NT2/D1 (cell line): Measurements from ENCODE around the gene KRT9.

ENCODE experiments used
- DNase-seq: peaks from one replicate; pipeline ENCODE4 v3.0.0-alpha.2; 2011; ENCODE audit warnings: low read depth, low spot score
- H3K27me3 ChIP-seq: 2 replicates; pipeline ENCODE4 v1.6.0; 2011; ENCODE audit warnings: mild to moderate bottlenecking; ENCODE audit not compliant: insufficient read length, insufficient read depth
- H3K36me3 ChIP-seq: 2 replicates; pipeline ENCODE4 v1.6.1; 2011; ENCODE audit warnings: mild to moderate bottlenecking, low read length, mixed read lengths; ENCODE audit not compliant: insufficient read depth, insufficient read length
- H3K4me1 ChIP-seq: 2 replicates; pipeline ENCODE4 v1.5.1; 2011; ENCODE audit not compliant: insufficient read depth, insufficient read length
- H3K4me3 ChIP-seq: 2 replicates; pipeline ENCODE4 v1.5.1; 2011; ENCODE audit warnings: low read depth; ENCODE audit not compliant: insufficient read length
- H3K9ac ChIP-seq: 2 replicates; pipeline ENCODE4 v1.6.0; 2011; ENCODE audit warnings: low read depth; ENCODE audit not compliant: insufficient read length
- H3K9me3 ChIP-seq: 2 replicates; pipeline ENCODE4 v1.5.1; 2011; ENCODE audit warnings: mild to moderate bottlenecking, low read length; ENCODE audit not compliant: insufficient read depth
- SUZ12 ChIP-seq: IDR thresholded peaks from 2 replicates; pipeline ENCODE4 v1.6.1; 2011; ENCODE audit not compliant: insufficient read length, insufficient read depth; ENCODE audit errors: extremely low read depth
- YY1 ChIP-seq: IDR thresholded peaks from 2 replicates; pipeline ENCODE4 v1.6.1; 2011; ENCODE audit not compliant: insufficient read length, insufficient read depth
- ZNF274 ChIP-seq: IDR thresholded peaks from 2 replicates; pipeline ENCODE4 v1.6.1; 2011; ENCODE audit warnings: mild to moderate bottlenecking, low read depth, low read length

KRT9 gene

GRCh38 chr17:41538565-41538991, 33.3 kb downstream of the KRT9 start:
- peaks cover 33% of the 10 kb centered on the region for H3K4me1 ChIP-seq
- H3K4me3 ChIP-seq: no peak overlapping the region
- TF ChIP-seq ZNF274 (no peak), YY1 (no peak), SUZ12 (no peak)
- no peaks in the 10 kb centered on the region for H3K27me3 ChIP-seq
- no peaks in the 10 kb centered on the region for H3K9me3 ChIP-seq
- H3K36me3 ChIP-seq: no peaks in the 10 kb centered on the region
- DNase-seq: no peak
- H3K9ac ChIP-seq: peak overlapping the region; percentile 34

DNA sequence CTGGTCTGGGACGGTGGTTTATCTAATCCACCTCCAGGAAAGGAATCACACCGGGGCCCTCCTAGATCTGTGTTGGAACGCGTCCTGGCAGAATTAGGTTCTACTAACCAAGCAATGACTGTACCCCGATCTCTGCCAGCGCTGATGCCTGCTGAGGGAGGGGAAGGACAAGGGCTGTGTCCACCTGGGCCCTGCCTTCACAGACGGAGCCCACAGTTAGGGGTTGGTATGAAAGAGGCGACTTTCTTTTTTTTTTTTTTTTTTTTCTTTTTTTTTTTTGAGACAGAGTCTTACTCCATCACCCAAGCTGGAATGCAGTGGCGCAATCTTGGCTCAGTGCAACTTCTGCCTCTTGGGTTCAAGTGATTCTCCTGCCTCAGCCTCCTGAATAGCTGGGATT, 33.9 kb downstream of the KRT9 start:
- DNase-seq: no peak
- peaks cover 33% of the 10 kb centered on the region for H3K4me1 ChIP-seq

DNA sequence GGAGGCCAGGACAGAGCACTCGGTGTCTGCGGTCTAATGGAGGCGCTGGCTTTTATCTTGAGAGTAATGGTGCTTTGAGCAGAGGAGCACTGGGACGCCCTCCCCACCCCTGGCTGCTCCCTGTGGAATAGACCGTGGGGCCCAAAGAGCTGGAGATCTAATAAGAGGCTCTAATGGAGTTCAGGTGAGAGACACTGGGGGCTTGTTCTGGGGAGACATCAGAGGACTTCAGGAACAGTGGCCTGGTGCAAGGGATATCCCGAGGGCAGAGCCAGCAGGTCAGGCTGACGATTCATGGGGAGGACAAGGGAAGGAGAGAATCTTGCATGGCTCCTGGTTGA, 34.3 kb downstream of the KRT9 start:
- Histone ChIP-seq H3K9ac (no peak overlapping the region), H3K9me3 (no peaks in the 10 kb centered on the region), H3K4me1 (peaks cover 33% of the 10 kb centered on the region), H3K36me3 (no peaks in the 10 kb centered on the region), H3K4me3 (no peak overlapping the region), H3K27me3 (no peaks in the 10 kb centered on the region)
- no peak for DNase-seq
- TF ChIP-seq YY1: no peak
- TF ChIP-seq SUZ12: no peak
- no peak for TF ChIP-seq ZNF274

More for the DNA sequence above, 33.9 kb downstream of the KRT9 start:
- Histone ChIP-seq H3K9me3 (no peaks in the 10 kb centered on the region), H3K27me3 (no peaks in the 10 kb centered on the region), H3K36me3 (no peaks in the 10 kb centered on the region), H3K4me3 (no peak overlapping the region), H3K9ac (no peak overlapping the region)
- TF ChIP-seq YY1 (no peak), ZNF274 (no peak), SUZ12 (no peak)

GRCh38 chr17:41536741-41537613, 34.9 kb downstream of the KRT9 start:
- Histone ChIP-seq H3K27me3 (no peaks in the 10 kb centered on the region), H3K9ac (no peak overlapping the region), H3K9me3 (no peaks in the 10 kb centered on the region), H3K4me1 (peaks cover 33% of the 10 kb centered on the region), H3K4me3 (no peak overlapping the region), H3K36me3 (no peaks in the 10 kb centered on the region)
- TF ChIP-seq YY1 (no peak), ZNF274 (no peak), SUZ12 (no peak)
- no peak for DNase-seq

GRCh38 chr17:41535764-41536481, 35.9 kb downstream of the KRT9 start:
- H3K27me3 ChIP-seq: no peaks in the 10 kb centered on the region
- H3K4me1 ChIP-seq: peaks cover 33% of the 10 kb centered on the region
- H3K9ac ChIP-seq: no peak overlapping the region
- no peaks in the 10 kb centered on the region for H3K9me3 ChIP-seq
- DNase-seq: no peak
- TF ChIP-seq SUZ12 (no peak), ZNF274 (no peak), YY1 (no peak)
- no peaks in the 10 kb centered on the region for H3K36me3 ChIP-seq
- H3K4me3 ChIP-seq: no peak overlapping the region

- H3K9ac ChIP-seq: no peak overlapping the region
- no peaks in the 10 kb centered on the region for H3K27me3 ChIP-seq
- no peaks in the 10 kb centered on the region for H3K9me3 ChIP-seq
- peaks cover 31% of the 10 kb centered on the region for H3K4me1 ChIP-seq
- no peak overlapping the region for H3K4me3 ChIP-seq
- no peaks in the 10 kb centered on the region for H3K36me3 ChIP-seq
- TF ChIP-seq SUZ12: no peak
- no peak for TF ChIP-seq YY1
- TF ChIP-seq ZNF274: no peak
- DNase-seq: no peak
These were observed 36.8 kb downstream of the KRT9 start for GRCh38 chr17:41534899-41535546.

DNA sequence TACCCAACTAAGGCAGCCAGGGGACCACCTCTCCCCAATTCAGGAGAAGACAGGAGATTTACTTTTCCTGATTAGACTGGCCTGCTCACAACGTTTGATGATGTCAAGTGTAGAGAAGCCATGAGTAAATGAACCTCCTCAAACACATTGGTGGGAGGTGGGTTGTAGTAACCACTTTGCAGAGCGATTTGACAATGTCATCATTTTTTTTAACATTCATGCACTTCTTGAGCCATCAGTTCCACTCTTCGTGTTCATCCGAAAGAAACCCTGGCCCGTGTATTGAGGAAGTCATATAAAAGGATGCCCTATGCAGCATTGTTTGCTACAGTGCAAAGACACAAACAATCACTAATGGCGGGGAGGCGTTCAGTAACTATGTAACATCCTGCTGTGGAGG, 38.2 kb downstream of the KRT9 start:
- no peak for TF ChIP-seq YY1
- TF ChIP-seq SUZ12: no peak
- no peak for TF ChIP-seq ZNF274
- no peak for DNase-seq
- H3K9me3 ChIP-seq: no peaks in the 10 kb centered on the region
- peaks cover 32% of the 10 kb centered on the region for H3K4me1 ChIP-seq
- H3K4me3 ChIP-seq: no peak overlapping the region
- H3K36me3 ChIP-seq: no peaks in the 10 kb centered on the region
- H3K27me3 ChIP-seq: no peaks in the 10 kb centered on the region
- H3K9ac ChIP-seq: no peak overlapping the region
